T-helper 1 cell treated with Interleukin-12 subunit alpha and Interleukin-12 subunit beta and Interleukin-4 antibody, amounts not matched to agents 30 μg/mL and 1 μg/mL, for 36 hours (primary cell): ENCODE data around the gene KIF5C.

Experiments used
- H3K27ac Mint-ChIP-seq: one replicate; pipeline ENCODE4 v1.8.0; 2021; ENCODE audit warnings: mild to moderate bottlenecking, mixed read lengths
- H3K27me3 Mint-ChIP-seq: one replicate; pipeline ENCODE4 v1.8.0; 2021; ENCODE audit warnings: low read depth, mixed read lengths
- H3K36me3 Mint-ChIP-seq: one replicate; pipeline ENCODE4 v1.8.0; 2021; ENCODE audit warnings: low read depth, mixed read lengths
- H3K4me1 Mint-ChIP-seq: one replicate; pipeline ENCODE4 v1.8.0; 2021; ENCODE audit warnings: low read depth, mixed read lengths
- H3K4me3 Mint-ChIP-seq: one replicate; pipeline ENCODE4 v1.8.0; 2021; ENCODE audit warnings: mild to moderate bottlenecking, moderate library complexity, mixed read lengths
- H3K9me3 Mint-ChIP-seq: one replicate; pipeline ENCODE4 v1.8.0; 2021; ENCODE audit warnings: mixed read lengths

KIF5C gene

DNA sequence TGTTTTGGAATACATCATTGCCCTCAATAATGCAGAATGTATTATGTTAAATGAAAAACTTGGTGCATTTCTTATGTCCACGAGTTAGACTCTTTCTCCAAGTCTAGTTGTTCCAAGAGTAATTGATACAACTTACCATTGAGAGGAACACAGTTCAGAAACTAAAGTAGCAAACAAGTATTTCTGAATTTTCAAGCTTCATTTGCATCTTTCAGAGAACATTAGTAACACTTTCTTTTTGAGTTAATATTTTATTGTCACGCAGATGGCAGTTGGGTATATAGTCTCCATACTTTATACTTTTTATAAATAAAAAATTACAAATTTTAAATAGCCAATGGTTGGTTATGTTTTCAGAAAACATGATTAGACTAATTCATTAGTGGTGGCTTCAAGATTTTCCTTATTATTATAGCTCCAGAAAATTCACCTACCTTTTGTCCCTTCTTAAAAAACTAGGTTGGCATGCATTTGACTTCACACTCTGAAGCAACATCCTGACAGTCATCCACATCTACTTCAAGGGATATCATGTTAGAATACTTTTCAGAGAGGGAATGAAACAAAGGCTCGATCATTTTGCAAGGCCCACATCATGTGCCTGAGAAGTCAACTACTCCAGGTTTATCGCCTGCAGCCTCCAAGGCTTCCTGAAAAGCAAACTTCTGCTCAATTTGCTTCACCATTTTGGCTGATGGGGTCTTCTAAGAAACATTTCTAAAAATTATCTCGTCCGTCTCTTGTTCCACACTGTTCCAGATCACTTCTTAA is 193.4 kb downstream of the KIF5C start:
- peak overlapping the region; percentile 16 for H3K27ac Mint-ChIP-seq
- H3K36me3 Mint-ChIP-seq: no peaks in the 10 kb centered on the region
- peaks cover 11% of the 10 kb centered on the region for H3K4me1 Mint-ChIP-seq
- H3K4me3 Mint-ChIP-seq: no peak overlapping the region
- H3K27me3 Mint-ChIP-seq: no peaks in the 10 kb centered on the region
- H3K9me3 Mint-ChIP-seq: no peaks in the 10 kb centered on the region

DNA sequence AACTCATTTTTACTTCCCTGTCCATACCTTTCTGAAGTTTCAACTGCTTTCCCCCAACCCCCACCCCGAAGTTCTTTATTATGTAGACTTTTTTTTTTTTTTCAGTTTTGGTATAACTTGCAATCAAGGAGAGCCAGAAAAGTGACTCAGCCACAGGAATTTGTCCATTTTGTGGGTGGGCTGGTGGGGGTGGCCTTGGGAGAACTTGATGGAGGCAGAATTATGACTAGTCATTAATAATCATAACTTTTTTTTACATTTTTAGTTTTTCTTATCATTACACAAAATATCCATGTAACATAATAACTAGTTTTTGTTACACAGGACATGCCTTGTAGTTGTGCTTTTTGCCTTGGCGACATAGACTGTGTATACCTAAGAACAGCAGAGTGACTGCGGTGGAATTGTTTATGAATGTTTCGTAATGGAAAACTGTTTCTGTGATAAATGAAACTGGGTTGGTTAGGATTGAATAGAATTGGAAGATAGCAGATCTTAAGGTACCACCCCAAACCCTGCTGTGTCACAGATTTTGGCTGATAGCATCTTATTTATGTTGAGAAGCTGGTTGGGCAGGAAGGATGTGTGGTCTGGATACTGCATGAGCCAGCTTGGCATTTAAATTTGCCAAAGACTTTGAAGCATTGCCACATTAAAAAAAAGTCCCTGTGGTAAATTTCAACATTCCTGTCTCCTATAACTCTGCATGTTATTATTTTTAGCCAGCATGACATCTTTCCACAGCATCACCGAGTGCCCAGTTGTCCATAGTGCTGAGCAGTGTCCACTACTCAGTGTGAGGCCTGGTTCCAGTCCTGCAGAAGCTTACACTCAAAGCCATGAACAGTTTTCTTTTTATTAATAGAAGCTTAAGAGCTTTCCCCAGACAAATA is 194.2 kb downstream of the KIF5C start:
- Mint-ChIP-seq H3K36me3 (no peaks in the 10 kb centered on the region), H3K4me3 (no peak overlapping the region), H3K27me3 (no peaks in the 10 kb centered on the region), H3K27ac (peak overlapping the region; percentile 16), H3K4me1 (peaks cover 11% of the 10 kb centered on the region), H3K9me3 (no peaks in the 10 kb centered on the region)

DNA sequence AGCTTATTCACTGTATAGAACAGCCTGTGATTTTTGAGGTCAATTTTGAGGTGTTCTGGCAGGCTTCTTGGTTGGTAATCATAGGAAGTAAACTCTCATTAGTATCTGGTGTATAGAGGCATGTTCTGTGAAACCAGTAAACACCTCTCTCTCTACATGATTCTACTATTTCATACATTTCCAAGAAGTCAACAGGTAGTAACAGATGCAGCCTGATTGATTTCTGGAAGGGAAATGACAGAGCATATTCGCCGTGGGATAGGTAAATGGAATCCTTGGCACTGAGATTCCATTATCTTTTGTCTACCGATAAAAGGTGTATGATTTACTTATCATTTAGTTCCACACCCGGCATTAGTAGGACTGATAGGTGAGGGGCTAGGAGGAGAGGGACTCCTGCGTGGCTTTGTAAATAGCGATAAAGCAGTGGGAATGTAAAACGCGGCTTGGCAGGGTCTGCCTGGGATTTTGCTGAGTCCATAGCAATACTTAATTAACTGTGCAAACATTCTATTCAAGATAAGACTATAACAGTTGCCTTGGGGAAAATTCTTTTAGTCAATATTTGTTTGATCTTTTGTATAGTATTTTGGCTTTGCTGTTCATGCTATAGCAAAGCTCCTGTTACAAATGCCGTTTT is 195.8 kb downstream of the KIF5C start:
- H3K36me3 Mint-ChIP-seq: no peaks in the 10 kb centered on the region
- no peak overlapping the region for H3K27ac Mint-ChIP-seq
- peaks cover 11% of the 10 kb centered on the region for H3K4me1 Mint-ChIP-seq
- H3K9me3 Mint-ChIP-seq: no peaks in the 10 kb centered on the region
- no peak overlapping the region for H3K4me3 Mint-ChIP-seq
- peaks cover 10% of the 10 kb centered on the region for H3K27me3 Mint-ChIP-seq

DNA sequence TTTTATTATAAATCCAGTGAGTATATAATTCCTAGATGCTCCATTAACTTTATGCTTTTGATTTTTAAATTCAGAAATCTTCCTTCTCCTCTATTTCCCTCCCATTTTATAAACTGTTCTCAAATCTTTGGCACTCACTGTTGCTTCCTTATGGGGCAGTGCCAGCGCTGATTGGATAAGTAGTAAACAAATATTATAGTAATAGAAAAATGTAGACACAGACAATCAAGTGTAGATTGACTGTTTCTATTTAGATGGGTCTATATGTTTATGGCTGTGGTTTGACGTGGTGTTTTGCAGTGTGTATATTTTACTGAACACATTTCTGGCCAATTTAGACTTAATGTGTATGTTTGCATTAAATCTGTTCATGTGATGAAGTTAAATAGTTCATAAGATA is 200.1 kb downstream of the KIF5C start:
- Mint-ChIP-seq H3K4me1 (peaks cover under 1% of the 10 kb centered on the region), H3K27me3 (peaks cover 21% of the 10 kb centered on the region), H3K4me3 (no peak overlapping the region), H3K9me3 (no peaks in the 10 kb centered on the region), H3K36me3 (no peaks in the 10 kb centered on the region), H3K27ac (no peak overlapping the region)

DNA sequence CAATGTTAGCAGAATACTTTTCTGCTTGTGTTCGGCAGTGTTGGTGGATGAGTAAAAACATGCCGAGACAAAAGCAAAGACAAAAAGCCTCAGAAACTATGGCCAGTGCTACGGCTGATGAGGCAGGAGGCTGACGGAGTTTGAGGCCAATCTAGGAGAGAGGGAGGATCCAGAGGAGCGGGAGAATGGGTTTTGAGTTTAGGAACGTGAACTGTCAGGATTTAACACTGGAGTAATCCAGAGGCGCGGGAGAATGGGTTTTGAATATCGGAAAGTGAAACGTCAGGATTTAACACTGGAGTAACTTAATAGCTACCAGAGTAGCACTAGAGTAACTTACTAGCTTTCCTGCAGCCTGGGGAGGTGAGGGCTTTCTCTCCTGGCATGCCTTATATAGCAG is 200.8 kb downstream of the KIF5C start:
- no peaks in the 10 kb centered on the region for H3K4me1 Mint-ChIP-seq
- no peaks in the 10 kb centered on the region for H3K9me3 Mint-ChIP-seq
- H3K36me3 Mint-ChIP-seq: no peaks in the 10 kb centered on the region
- H3K27me3 Mint-ChIP-seq: peaks cover 23% of the 10 kb centered on the region
- H3K4me3 Mint-ChIP-seq: no peak overlapping the region
- H3K27ac Mint-ChIP-seq: no peak overlapping the region
